Keratinocyte (primary cell): ENCODE data around the gene ITCH. TPM values are rescaled to one million over a fixed set of nuclear protein-coding genes. Genes with fewer than 3 reads are reported as not detected.

Source experiments
- DNase-seq: peaks from one replicate; pipeline ENCODE4 v3.0.0-alpha.2; 2011; ENCODE audit warnings: low read depth, missing footprints, low spot score
- FAIRE-seq: peaks from 2 replicates; lab custom pipeline; 2011; peaks lifted over from hg19 to GRCh38; lab: Jason Lieb, UNC
- H2AFZ ChIP-seq: 2 replicates; pipeline ENCODE4 v1.6.0; 2012; ENCODE audit warnings: low read length, control low read depth, inconsistent platforms; ENCODE audit not compliant: control insufficient read depth
- H3K27ac ChIP-seq: 2 replicates; pipeline ENCODE4 v1.5.1; 2011; ENCODE audit warnings: low read length; ENCODE audit not compliant: control insufficient read depth, insufficient read depth
- H3K27me3 ChIP-seq: 3 replicates; pipeline ENCODE4 v1.6.0; 2011; ENCODE audit warnings: low read length; ENCODE audit not compliant: control insufficient read depth, insufficient read depth; ENCODE audit errors: extremely low read depth
- H3K36me3 ChIP-seq, 2 experiments: 2 replicates in 1 of 2; 3 replicates in 1 of 2; pipeline ENCODE4 v1.5.1; 2011; ENCODE audit warnings: low read length in 2 of 2, mild to moderate bottlenecking in 1 of 2; ENCODE audit not compliant: control insufficient read depth in 2 of 2, insufficient read depth in 2 of 2; ENCODE audit errors: extremely low read depth in 1 of 2
- H3K4me1 ChIP-seq: 3 replicates; pipeline ENCODE4 v1.5.1; 2011; ENCODE audit warnings: low read length; ENCODE audit not compliant: control insufficient read depth, insufficient read depth; ENCODE audit errors: extremely low read depth
- H3K4me2 ChIP-seq: 3 replicates; pipeline ENCODE4 v1.6.0; 2011; ENCODE audit warnings: low read depth, low read length; ENCODE audit not compliant: control insufficient read depth, insufficient read depth; ENCODE audit errors: extremely low read depth
- H3K4me3 ChIP-seq, 3 experiments: fragments of 200-600 bp in 1 of 3; sonication (generic) in 1 of 3; 2 replicates in 2 of 3; 3 replicates in 1 of 3; pipeline ENCODE4 v1.5.1; 2011 to 2016; ENCODE audit warnings: low read length in 3 of 3, mild to moderate bottlenecking in 3 of 3, control low read depth in 2 of 3, inconsistent platforms in 1 of 3, low read depth in 1 of 3, mixed read lengths in 1 of 3, mixed run types in 1 of 3, moderate library complexity in 1 of 3; ENCODE audit not compliant: control insufficient read depth in 2 of 3, insufficient read depth in 2 of 3; ENCODE audit errors: extremely low read depth in 1 of 3
- H3K79me2 ChIP-seq: 2 replicates; pipeline ENCODE4 v1.6.0; 2012; ENCODE audit warnings: low read length; ENCODE audit not compliant: control insufficient read depth, insufficient read depth
- H3K9ac ChIP-seq: 3 replicates; pipeline ENCODE4 v1.6.0; 2011; ENCODE audit warnings: low read length; ENCODE audit not compliant: control insufficient read depth, insufficient read depth; ENCODE audit errors: extremely low read depth
- H3K9me1 ChIP-seq: 3 replicates; pipeline ENCODE4 v1.6.0; 2011; ENCODE audit warnings: low read length; ENCODE audit not compliant: control insufficient read depth, insufficient read depth; ENCODE audit errors: extremely low read depth
- H3K9me3 ChIP-seq: 2 replicates; pipeline ENCODE4 v1.5.1; 2012; ENCODE audit warnings: low read depth, low read length; ENCODE audit not compliant: control insufficient read depth
- H4K20me1 ChIP-seq: 3 replicates; pipeline ENCODE4 v1.6.0; 2011; ENCODE audit warnings: low read length; ENCODE audit not compliant: control insufficient read depth, insufficient read depth; ENCODE audit errors: extremely low read depth
- CTCF ChIP-seq, 3 experiments: IDR thresholded peaks in 1 of 3; conservative IDR thresholded peaks in 1 of 3; optimal IDR thresholded peaks in 1 of 3; 2 replicates in 2 of 3; 3 replicates in 1 of 3; pipeline versions ENCODE3 to v1.5.1; 2011; ENCODE audit warnings: low read length in 3 of 3, mild to moderate bottlenecking in 3 of 3, moderate library complexity in 2 of 3, control low read depth in 1 of 3, inconsistent platforms in 1 of 3; ENCODE audit not compliant: insufficient read depth in 2 of 3; ENCODE audit errors: extremely low read depth in 1 of 3
- EZH2 ChIP-seq: IDR thresholded peaks from one replicate; pipeline ENCODE4 v1.6.1; 2012; ENCODE audit warnings: inconsistent platforms, mild to moderate bottlenecking, low read length, moderate library complexity
- dilution Hi-C: fragments of 300-500 bp; cut with MboI; formaldehyde crosslinking; loops from one replicate; pipeline ENCODE4 v1.7.0; 2020; ENCODE audit warnings: low sequenced_read_pairs; ENCODE audit not compliant: extremely low pct_ligation_motif_present
- polyA plus RNA-seq, 5 experiments: library from polyadenylated mRNA; depleted of rRNA in 3 of 5; stranded (reverse) in 3 of 5; stranded (forward) in 1 of 5; unstranded in 1 of 5; fragments of >200 nt; gene quantifications; 1 replicate in 1 of 5; 2 replicates in 3 of 5; 3 replicates in 1 of 5; pipeline versions ENCODE4 v1.2.1 to v1.2.3, GENCODE V29; 2011 to 2012; ENCODE audit warnings: missing spikeins in 2 of 5, low read depth in 1 of 5, low replicate concordance in 1 of 5

ITCH gene
- polyA plus RNA-seq, 1 donor (not counting 4 experiments of a cell fraction or from before 2014, with no cell fraction given), result 42.5 TPM

GRCh38 chr20:34514897-34515483, 151.9 kb downstream of the ITCH start:
- Histone ChIP-seq H3K27ac (peak overlapping the region; percentile 96), H2AFZ (no peak overlapping the region), H3K9me3 (no peaks in the 10 kb centered on the region), H3K9me1 (no peaks in the 10 kb centered on the region), H4K20me1 (no peaks in the 10 kb centered on the region), H3K4me2 (peak overlapping the region; percentile 88), H3K36me3 (peaks cover 12 to 16% of the 10 kb centered on the region in 2 experiments), H3K79me2 (peaks cover 35% of the 10 kb centered on the region), H3K27me3 (no peaks in the 10 kb centered on the region), H3K9ac (peak overlapping the region; percentile 96), H3K4me1 (peaks cover 25% of the 10 kb centered on the region), H3K4me3 (peak overlapping the region; percentile 83 to 98 (median 97))
- DNase-seq, result no peak
- TF ChIP-seq EZH2 (no peak), CTCF (optimal IDR thresholded peaks at IDR 0.05 in 1 of 3, IDR thresholded peaks at IDR 0.05 in 1 of 3, conservative IDR thresholded peaks at IDR 0.05 in 1 of 3; ENCODE audit: extremely low read depth in 1 of 3, insufficient read depth in 2 of 3, low read length in 3 of 3) (no peak)
- dilution Hi-C loops, result no loop called here
- peak; percentile 67 for FAIRE-seq

DNA sequence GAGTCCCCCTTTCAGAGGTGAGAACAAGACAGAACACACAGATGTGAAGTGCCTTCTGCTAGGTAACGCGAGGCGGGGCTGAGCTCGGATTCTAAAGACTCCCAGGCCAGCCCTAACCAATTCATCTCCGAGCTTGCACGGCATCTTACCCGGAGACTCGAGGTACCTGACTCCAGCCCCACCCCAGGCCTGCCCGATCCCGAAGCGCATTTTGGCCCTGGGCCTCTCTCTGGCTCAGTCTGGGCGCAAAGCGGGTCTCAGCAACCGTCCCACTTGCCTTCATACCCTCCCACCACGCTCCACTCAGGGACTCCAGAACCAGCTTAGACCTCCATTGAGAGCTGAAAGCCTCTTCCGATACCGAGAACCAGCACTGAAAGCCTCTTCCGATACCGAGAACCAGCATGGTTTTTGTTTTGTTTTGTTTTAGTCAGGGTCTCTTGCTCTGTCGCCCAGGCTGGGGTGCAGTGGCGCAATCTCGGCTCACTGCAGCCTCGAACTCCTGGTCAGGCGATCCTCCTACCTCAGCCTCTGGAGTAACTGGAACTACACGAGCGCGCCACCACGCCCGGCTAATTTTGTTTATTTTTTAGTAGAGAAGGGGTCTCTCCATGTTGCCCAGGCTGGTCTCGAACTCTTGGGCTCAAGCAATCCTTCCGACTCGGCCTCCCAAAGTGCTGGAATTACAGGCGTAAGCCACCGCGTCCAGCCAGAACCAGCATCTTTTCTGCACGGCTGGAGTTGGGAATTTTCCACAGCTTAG, 152.6 kb downstream of the ITCH start:
- Histone ChIP-seq H2AFZ (no peak overlapping the region), H3K4me3 (peak overlapping the region; percentile 83 to 98 (median 97)), H3K9me3 (no peaks in the 10 kb centered on the region), H3K9ac (peak overlapping the region; percentile 96), H3K27me3 (no peaks in the 10 kb centered on the region), H3K9me1 (no peaks in the 10 kb centered on the region), H3K36me3 (peaks cover 9 to 16% of the 10 kb centered on the region in 2 experiments), H3K27ac (peak overlapping the region; percentile 96), H3K4me2 (peak overlapping the region; percentile 88), H3K79me2 (peaks cover 39% of the 10 kb centered on the region), H3K4me1 (peaks cover 25% of the 10 kb centered on the region), H4K20me1 (no peaks in the 10 kb centered on the region)
- TF ChIP-seq EZH2 (no peak), CTCF (optimal IDR thresholded peaks at IDR 0.05 in 1 of 3, IDR thresholded peaks at IDR 0.05 in 1 of 3, conservative IDR thresholded peaks at IDR 0.05 in 1 of 3; ENCODE audit: extremely low read depth in 1 of 3, insufficient read depth in 2 of 3, low read length in 3 of 3) (no peak)
- DNase-seq, result no peak
- dilution Hi-C loops, result no loop called here
- FAIRE-seq, result no peak
